Measurements from ENCODE around the gene G6PC1.

Gene G6PC1

GRCh38 chr17:42950044-42950783 is 49.6 kb downstream of the G6PC1 start:
- DNase-seq, result no peak

Measured in NCI-H526 treated with DMSO at 0.1 percent for 48 hours (cell line).